ENCODE data around the gene ALDOC. TPM values are rescaled to one million over a fixed set of nuclear protein-coding genes. Genes with fewer than 3 reads are reported as not detected.
A peak's percentile ranks its signal among the peaks of the same experiment; 100 is the strongest.

Gene ALDOC
- total and polyA plus RNA-seq, 10 of the 15 experiments (the other 5 are each of a cell fraction or from before 2014, with no cell fraction given), result 16.0 to 268 (median 78.2) TPM

- TF ChIP-seq ZNF687 (IDR thresholded peaks at IDR 0.05), result no peak
- TF ChIP-seq SMC3 (IDR thresholded peaks at IDR 0.05; ENCODE audit: borderline replicate concordance, low read length), result no peak
- TF ChIP-seq MXI1 (IDR thresholded peaks at IDR 0.05; ENCODE audit: low read depth, low read length), result no peak
- TF ChIP-seq MYC (IDR thresholded peaks at IDR 0.05; ENCODE audit: insufficient read depth, insufficient read length, insufficient replicate concordance, low read length, severe bottlenecking), result no peak
- TF ChIP-seq SMARCA5 (IDR thresholded peaks at IDR 0.05), result 0 out of 2 replicates have a peak, but pooled peaks have one; percentile 56
- TF ChIP-seq CHD1 (IDR thresholded peaks at IDR 0.05; ENCODE audit: low read depth, low read length), result no peak
- no peak for TF ChIP-seq SREBF2 (IDR thresholded peaks at IDR 0.05; ENCODE audit: low read length)
- no peak for TF ChIP-seq ZNF207 (IDR thresholded peaks at IDR 0.05; ENCODE audit: borderline replicate concordance)
- TF ChIP-seq WRNIP1 (IDR thresholded peaks at IDR 0.05; ENCODE audit: borderline replicate concordance, low read depth, low read length), result no peak
- TF ChIP-seq LARP7 (IDR thresholded peaks at IDR 0.05), result no peak
- no peak for TF ChIP-seq PKNOX1 (IDR thresholded peaks at IDR 0.05)
- no peak for TF ChIP-seq TCF12 (IDR thresholded peaks at IDR 0.05; ENCODE audit: low read depth, low read length)
- TF ChIP-seq IRF4 (IDR thresholded peaks at IDR 0.05; ENCODE audit: low read depth, low read length), result peak; percentile 59; the same call in 1 of the 2 replicates
- TF ChIP-seq CEBPB (IDR thresholded peaks at IDR 0.05; ENCODE audit: borderline replicate concordance in 1 of 2, low read depth in 2 of 2, low read length in 2 of 2), result no peak
- TF ChIP-seq SPI1 (IDR thresholded peaks at IDR 0.05; ENCODE audit: borderline replicate concordance, insufficient read depth, low read depth, low read length), result peak; percentile 97
- peak in 1 of 2 experiments; percentile 30; a peak in 1 of 4 replicates for TF ChIP-seq ETV6 (conservative IDR thresholded peaks at IDR 0.05 in 1 of 2, IDR thresholded peaks at IDR 0.05 in 1 of 2; ENCODE audit: borderline replicate concordance in 1 of 2, low read depth in 1 of 2)
- no peak for TF ChIP-seq ELK1 (IDR thresholded peaks at IDR 0.05; ENCODE audit: low read depth, low read length)
- no peak for TF ChIP-seq IRF3 (IDR thresholded peaks at IDR 0.05)
- no peak for TF ChIP-seq ZBTB33 (IDR thresholded peaks at IDR 0.05)
These were observed 9.1 kb downstream of the ALDOC start (continued) for GRCh38 chr17:28567604-28568003.
